GM23338 (cell line): ENCODE results near the gene ATRIP. TPM values are rescaled to one million over a fixed set of nuclear protein-coding genes. Genes with fewer than 3 reads are reported as not detected.

Experiments used
- ATAC-seq: fragments of 200-7000 bp; cut with Tn5 transposase; 3 replicates; pipeline ENCODE4 v1.9.1; 2020
- DNase-seq: peaks from one replicate; pipeline ENCODE4 v3.0.0-alpha.2; 2015; ENCODE audit warnings: low spot score
- H2AFZ ChIP-seq: fragments of 200-600 bp; sonication (generic); 2 replicates; pipeline ENCODE4 v1.8.0; 2016; ENCODE audit warnings: antibody characterized with exemption, mild to moderate bottlenecking, moderate library complexity
- H3F3A ChIP-seq: fragments of 200-600 bp; sonication (generic); replicated peaks from 2 replicates; pipeline ENCODE4 v1.8.0; 2017; ENCODE audit warnings: antibody characterized with exemption, mixed run types, low read depth
- H3K27ac ChIP-seq: fragments of 200-600 bp; sonication (generic); 2 replicates; pipeline ENCODE4 v1.6.1; 2016; ENCODE audit warnings: low read depth
- H3K27me3 ChIP-seq: fragments of 200-600 bp; sonication (generic); 2 replicates; pipeline ENCODE4 v1.8.0; 2016; ENCODE audit warnings: mild to moderate bottlenecking, mixed run types, moderate library complexity; ENCODE audit not compliant: insufficient read depth
- H3K36me3 ChIP-seq: fragments of 200-600 bp; sonication (generic); 2 replicates; pipeline ENCODE4 v1.8.0; 2016; ENCODE audit warnings: mild to moderate bottlenecking; ENCODE audit not compliant: insufficient read depth
- H3K4me1 ChIP-seq: fragments of 200-600 bp; sonication (generic); 2 replicates; pipeline ENCODE4 v1.8.0; 2016; ENCODE audit warnings: mild to moderate bottlenecking, moderate library complexity; ENCODE audit not compliant: insufficient read depth
- H3K4me2 ChIP-seq: fragments of 200-600 bp; sonication (generic); 2 replicates; pipeline ENCODE4 v1.7.1; 2017; ENCODE audit warnings: mixed run types
- H3K4me3 ChIP-seq: fragments of 200-600 bp; sonication (generic); 2 replicates; pipeline ENCODE4 v1.6.1; 2016; ENCODE audit warnings: mixed run types
- H3K79me2 ChIP-seq: fragments of 200-600 bp; sonication (generic); replicated peaks from 2 replicates; pipeline ENCODE4 v1.8.0; 2017; ENCODE audit warnings: mild to moderate bottlenecking; ENCODE audit not compliant: insufficient read depth
- H3K9me2 ChIP-seq: fragments of 200-600 bp; sonication (generic); 2 replicates; pipeline ENCODE4 v1.8.0; 2017; ENCODE audit not compliant: insufficient read depth
- H4K20me1 ChIP-seq: fragments of 200-600 bp; sonication (generic); replicated peaks from 2 replicates; pipeline ENCODE4 v1.8.0; 2017; ENCODE audit warnings: mild to moderate bottlenecking; ENCODE audit not compliant: insufficient read depth
- H3K27ac Mint-ChIP-seq: 2 replicates; pipeline ENCODE4 v1.8.0; 2020; ENCODE audit warnings: inconsistent platforms, mild to moderate bottlenecking, moderate library complexity, mixed read lengths
- H3K27me3 Mint-ChIP-seq: 3 replicates; pipeline ENCODE4 v1.8.0; 2022; ENCODE audit warnings: low read depth, mild to moderate bottlenecking, moderate library complexity, mixed read lengths, inconsistent platforms; ENCODE audit not compliant: insufficient read depth, poor library complexity
- H3K36me3 Mint-ChIP-seq: 3 replicates; pipeline ENCODE4 v1.8.0; 2021; ENCODE audit warnings: low read depth, mild to moderate bottlenecking, inconsistent platforms, moderate library complexity, mixed read lengths
- H3K4me1 Mint-ChIP-seq: 3 replicates; pipeline ENCODE4 v1.8.0; 2020; ENCODE audit warnings: mild to moderate bottlenecking, inconsistent platforms, mixed read lengths
- H3K4me3 Mint-ChIP-seq: 3 replicates; pipeline ENCODE4 v1.8.0; 2021; ENCODE audit warnings: moderate library complexity, mild to moderate bottlenecking, inconsistent platforms, mixed read lengths
- H3K9me3 Mint-ChIP-seq: 3 replicates; pipeline ENCODE4 v1.8.0; 2020; ENCODE audit warnings: moderate library complexity, mild to moderate bottlenecking, inconsistent platforms, mixed read lengths
- CREB1 ChIP-seq: fragments of 250-450 bp; sonication (Bioruptor Pico); IDR thresholded peaks from 2 replicates; pipeline ENCODE4 v1.5.0; 2020; ENCODE audit warnings: low read depth, mild to moderate bottlenecking, moderate library complexity
- CTCF ChIP-seq, 2 experiments: fragments of 200-600 bp in 1 of 2; sonication (generic) in 1 of 2; conservative IDR thresholded peaks; 2 replicates each; pipeline versions ENCODE4 v1.5.1 to v1.6.1; 2016 to 2017; ENCODE audit warnings: antibody characterized with exemption in 2 of 2, low read depth in 2 of 2, mild to moderate bottlenecking in 2 of 2, moderate library complexity in 1 of 2
- ETS1 ChIP-seq: IDR thresholded peaks from 2 replicates; pipeline ENCODE4 v1.6.1; 2016; ENCODE audit warnings: antibody characterized with exemption
- EZH2 ChIP-seq: fragments of 200-600 bp; sonication (generic); IDR thresholded peaks from one replicate; pipeline ENCODE4 v1.8.0; 2017; ENCODE audit warnings: antibody characterized with exemption, mild to moderate bottlenecking, low read depth; ENCODE audit not compliant: unreplicated experiment
- EZH2phosphoT487 ChIP-seq: fragments of 200-600 bp; sonication (generic); IDR thresholded peaks from one replicate; pipeline ENCODE4 v1.8.1; 2018; ENCODE audit warnings: antibody characterized with exemption; ENCODE audit not compliant: unreplicated experiment
- JUNB ChIP-seq: IDR thresholded peaks from one replicate; pipeline ENCODE4 v1.6.1; 2016; ENCODE audit warnings: antibody characterized with exemption; ENCODE audit not compliant: unreplicated experiment
- NANOG ChIP-seq: IDR thresholded peaks from 2 replicates; pipeline ENCODE4 v1.6.1; 2016; ENCODE audit warnings: antibody characterized with exemption, borderline replicate concordance
- REST ChIP-seq: IDR thresholded peaks from one replicate; pipeline ENCODE4 v1.6.1; 2018; ENCODE audit warnings: antibody characterized with exemption; ENCODE audit not compliant: unreplicated experiment
- ZNF114 ChIP-seq: fragments of 250-450 bp; sonication (Bioruptor Pico); IDR thresholded peaks from 2 replicates; pipeline ENCODE4 v1.5.0; 2020; ENCODE audit warnings: mild to moderate bottlenecking, moderate library complexity
- ZNF331 ChIP-seq: fragments of 250-450 bp; sonication (Bioruptor Pico); IDR thresholded peaks from 2 replicates; pipeline ENCODE4 v1.5.0; 2020; ENCODE audit warnings: low read depth, mild to moderate bottlenecking, moderate library complexity
- ZNF462 ChIP-seq: fragments of 250-450 bp; sonication (Bioruptor Pico); IDR thresholded peaks from 2 replicates; pipeline ENCODE4 v1.5.0; 2020; ENCODE audit warnings: mild to moderate bottlenecking, moderate library complexity
- polyA plus RNA-seq: library from polyadenylated mRNA; unstranded; fragments of >200 nt; fragmentation: Nextera tagmentation; extraction: Ambion mirVana; gene quantifications from 2 replicates; pipeline ENCODE4 v1.2.1, GENCODE V29; 2016
- total RNA-seq: library from RNA; depleted of rRNA; stranded (reverse); fragments of >200 nt; shearing (Covaris generic); gene quantifications from 2 replicates; pipeline ENCODE4 v1.2.3, GENCODE V29; 2014

The ATRIP gene
- total and polyA plus RNA-seq, 2 experiments from 2014 or later: 5.8 to 17.3 TPM

- no peaks in the 10 kb centered on the region for H3K4me1 ChIP-seq
- no peak overlapping the region for H2AFZ ChIP-seq
- H3K36me3 ChIP-seq: peaks cover 15% of the 10 kb centered on the region; the same call in 1 of the 2 replicates
- no peaks in the 10 kb centered on the region for H3K27me3 ChIP-seq
- H3K4me1 Mint-ChIP-seq: no peaks in the 10 kb centered on the region
- H3K79me2 ChIP-seq: no peaks in the 10 kb centered on the region
- ATAC-seq (no peak), DNase-seq (no peak)
- H3K27me3 Mint-ChIP-seq: peaks cover 26% of the 10 kb centered on the region
- H3F3A ChIP-seq: no peaks in the 10 kb centered on the region
- H3K9me3 Mint-ChIP-seq: no peaks in the 10 kb centered on the region
- TF ChIP-seq ETS1 (no peak), CREB1 (CRISPR knock-in tag) (no peak), CTCF (conservative IDR thresholded peaks at IDR 0.05; ENCODE audit: low read depth in 2 of 2) (no peak), REST (no peak), EZH2phosphoT487 (no peak), NANOG (no peak), ZNF331 (CRISPR knock-in tag) (no peak), JUNB (no peak), ZNF462 (CRISPR knock-in tag) (no peak), ZNF114 (CRISPR knock-in tag) (no peak), EZH2 (no peak)
- peaks cover 95% of the 10 kb centered on the region for H3K36me3 Mint-ChIP-seq
- no peak overlapping the region for H3K4me2 ChIP-seq
- no peaks in the 10 kb centered on the region for H3K9me2 ChIP-seq
- no peak overlapping the region for H3K4me3 ChIP-seq
- no peak overlapping the region for H3K27ac Mint-ChIP-seq
- H3K27ac ChIP-seq: no peak overlapping the region
- no peak overlapping the region for H3K4me3 Mint-ChIP-seq
- no peaks in the 10 kb centered on the region; the same call in 1 of the 2 replicates for H4K20me1 ChIP-seq
Observed at GRCh38 chr3:48411606-48412374, 34.7 kb upstream of the ATRIP start.
